Ectodermal cell (in vitro differentiated cells): ENCODE data around the gene KISS1R.

Experiments
- H3K27ac ChIP-seq: 2 replicates; pipeline ENCODE4 v1.7.0; 2013; ENCODE audit warnings: mild to moderate bottlenecking, low read depth, low read length; ENCODE audit not compliant: insufficient read depth, poor library complexity, severe bottlenecking
- H3K27me3 ChIP-seq: 2 replicates; pipeline ENCODE4 v1.7.0; 2013; ENCODE audit warnings: mild to moderate bottlenecking, low read length; ENCODE audit not compliant: insufficient read depth, control insufficient read depth, poor library complexity, severe bottlenecking
- H3K36me3 ChIP-seq: one replicate; pipeline ENCODE4 v1.7.0; 2013; ENCODE audit warnings: low read length; ENCODE audit not compliant: control insufficient read depth, insufficient read depth
- H3K4me1 ChIP-seq: one replicate; pipeline ENCODE4 v1.7.0; 2013; ENCODE audit warnings: low read length; ENCODE audit not compliant: control insufficient read depth, insufficient read depth
- H3K4me3 ChIP-seq: 2 replicates; pipeline ENCODE4 v1.7.0; 2013; ENCODE audit warnings: low read depth, low read length, control low read depth; ENCODE audit not compliant: insufficient read depth
- H3K9me3 ChIP-seq: 2 replicates; pipeline ENCODE4 v1.7.0; 2013; ENCODE audit warnings: mild to moderate bottlenecking, low read length, moderate library complexity; ENCODE audit not compliant: control insufficient read depth
- WGBS, 2 experiments: methylation state at CpG; one replicate each; pipeline ENCODE4 v1.1.7; 2013; ENCODE audit warnings: missing lambda C conversion rate in 2 of 2; 5-methylcytosine and 5-hydroxymethylcytosine counted together

KISS1R gene

GRCh38 chr19:964116-964520, 47.0 kb downstream of the KISS1R start:
- Histone ChIP-seq H3K4me1 (peaks cover 14% of the 10 kb centered on the region), H3K9me3 (no peaks in the 10 kb centered on the region), H3K27me3 (no peaks in the 10 kb centered on the region), H3K36me3 (peaks cover 45% of the 10 kb centered on the region), H3K27ac (no peak overlapping the region), H3K4me3 (no peak overlapping the region)
- 96 to 97% methylated on average over 16 of the region's 16 CpGs for WGBS, 2 experiments

GRCh38 chr19:964761-965694, 47.9 kb downstream of the KISS1R start:
- WGBS, 2 experiments, result 94 to 97% methylated on average over 19 of the region's 19 CpGs
- Histone ChIP-seq H3K4me1 (peaks cover 8% of the 10 kb centered on the region), H3K27ac (no peak overlapping the region), H3K27me3 (no peaks in the 10 kb centered on the region), H3K36me3 (peaks cover 50% of the 10 kb centered on the region), H3K9me3 (no peaks in the 10 kb centered on the region), H3K4me3 (no peak overlapping the region)

GRCh38 chr19:966485-967088, 49.5 kb downstream of the KISS1R start:
- Histone ChIP-seq H3K9me3 (no peaks in the 10 kb centered on the region), H3K27me3 (no peaks in the 10 kb centered on the region), H3K36me3 (peaks cover 66% of the 10 kb centered on the region), H3K27ac (no peak overlapping the region), H3K4me3 (no peak overlapping the region), H3K4me1 (no peaks in the 10 kb centered on the region)
- 91% methylated on average over 17 of the region's 17 CpGs for WGBS, 2 experiments
